Measurements from ENCODE around the gene KIR3DL2. TPM values are rescaled to one million over a fixed set of nuclear protein-coding genes. Genes with fewer than 3 reads are reported as not detected.
"Not testable (repeated sequence)": the region's sequence is repeated elsewhere in the genome, so short reads cannot be mapped to it uniquely, and the experiment has no call there.

Gene KIR3DL2
- polyA plus RNA-seq, result 10 to 100 TPM; 36.1 to 61.1 (median 44.1) TPM

DNA sequence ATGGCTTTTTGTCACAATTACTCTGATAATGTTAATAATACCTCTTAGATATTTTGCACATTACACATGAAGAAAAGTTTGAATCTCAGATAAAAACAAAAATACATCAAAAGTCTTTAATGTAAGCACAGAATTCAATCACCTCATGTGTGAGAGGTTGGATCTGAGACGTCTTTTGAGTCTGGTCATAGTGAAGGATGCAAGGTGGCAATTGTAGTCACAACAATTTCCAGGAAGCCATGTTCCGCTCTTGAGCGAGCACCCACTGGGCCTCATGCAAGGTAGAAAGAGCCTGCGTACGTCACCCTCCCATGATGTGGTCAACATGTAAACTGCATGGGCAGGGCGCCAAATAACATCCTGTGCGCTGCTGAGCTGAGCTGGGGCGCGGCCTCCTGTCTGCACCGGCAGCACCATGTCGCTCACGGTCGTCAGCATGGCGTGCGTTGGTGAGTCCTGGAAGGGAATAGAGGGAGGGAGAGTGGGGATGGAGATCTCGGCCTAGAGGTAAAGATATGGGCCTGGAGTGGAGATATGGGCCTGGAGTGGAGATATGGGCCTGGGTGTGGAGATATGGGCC is at the start of gene KIR3DL2:
Gene KIR3DL2 (plus strand): TSS at position 383 of the 580 bp plus-strand sequence. CDS start 33 bp downstream, at position 416.
- H3K9me3 Mint-ChIP-seq; H3K27me3 Mint-ChIP-seq (ENCODE audit: low read depth in 3 of 3): not testable (repeated sequence)
- H3K4me1 Mint-ChIP-seq, result peaks cover 19% of the 10 kb centered on the region in 2 donors
- DNase-seq, result peak; percentile 55 to 58 (median 56)
- H3K36me3 Mint-ChIP-seq, result peaks cover 0 to 17% (median 12%) of the 10 kb centered on the region in 3 donors
- peak within 1 kb of the TSS; percentile 69 to 98 (median 92) for H3K27ac Mint-ChIP-seq
- peak within 1 kb of the TSS; percentile 68 to 82 (median 77) for H3K4me3 Mint-ChIP-seq

DNA sequence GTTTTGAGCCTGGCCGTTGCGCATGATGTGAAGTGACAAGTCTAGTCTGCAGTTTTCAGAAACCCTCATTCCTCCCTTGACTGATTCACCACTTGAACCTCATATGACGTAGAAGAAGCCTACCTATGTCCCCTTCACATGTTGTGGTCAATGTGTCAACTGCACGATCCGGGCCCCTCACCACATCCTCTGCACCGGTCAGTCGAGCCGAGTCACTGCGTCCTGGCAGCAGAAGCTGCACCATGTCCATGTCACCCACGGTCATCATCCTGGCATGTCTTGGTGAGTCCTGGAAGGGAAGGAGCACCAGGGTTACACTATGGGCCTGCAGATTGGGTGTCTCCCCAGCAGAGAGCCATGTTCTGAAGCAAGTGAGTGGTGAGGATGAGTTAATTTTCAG is 46.8 kb upstream of the KIR3DL2 start, which contains the start of gene KIR2DL4:
Gene KIR2DL4 (plus strand): TSS at position 201 of the 400 bp plus-strand sequence. CDS start 42 bp downstream, at position 243.
- DNase-seq, result peak; percentile 92 to 94 (median 93)
- Mint-ChIP-seq H3K27me3 (ENCODE audit: low read depth in 3 of 3) (peaks cover 23 to 31% (median 24%) of the 10 kb centered on the region in 3 donors), H3K4me3 (peak within 1 kb of the TSS; percentile 73 to 83 (median 76)), H3K4me1 (peaks cover 55 to 57% of the 10 kb centered on the region in 2 donors), H3K27ac (peak within 1 kb of the TSS; percentile 88 to 98 (median 96)), H3K9me3 (peaks cover 0 to 3% (median 0%) of the 10 kb centered on the region in 6 donors), H3K36me3 (peaks cover 0 to 1% (median 0%) of the 10 kb centered on the region in 3 donors)

GRCh38 chr19:54804101-54804500 is 46.1 kb upstream of the KIR3DL2 start:
- peaks cover 21 to 31% (median 26%) of the 10 kb centered on the region in 3 donors for H3K27me3 Mint-ChIP-seq (ENCODE audit: low read depth in 3 of 3)
- peaks cover 0 to 3% (median 0%) of the 10 kb centered on the region in 3 donors for H3K36me3 Mint-ChIP-seq
- DNase-seq, result peak; percentile 84 to 86 (median 86)
- peak overlapping the region; percentile 73 to 83 (median 76) for H3K4me3 Mint-ChIP-seq
- H3K4me1 Mint-ChIP-seq, result peaks cover 55 to 57% of the 10 kb centered on the region in 2 donors
- peak overlapping the region; percentile 88 to 98 (median 96) for H3K27ac Mint-ChIP-seq
- H3K9me3 Mint-ChIP-seq, result peaks cover 0 to 3% (median 0%) of the 10 kb centered on the region in 6 donors

- H3K4me3 Mint-ChIP-seq, result peak overlapping the region; percentile 26 to 83 (median 76)
- peak overlapping the region; percentile 88 to 98 (median 96) for H3K27ac Mint-ChIP-seq
- H3K9me3 Mint-ChIP-seq, result peaks cover 0 to 3% (median 0%) of the 10 kb centered on the region in 6 donors
- DNase-seq, result no peak
- peaks cover 22 to 31% (median 26%) of the 10 kb centered on the region in 3 donors for H3K27me3 Mint-ChIP-seq (ENCODE audit: low read depth in 3 of 3)
- H3K4me1 Mint-ChIP-seq, result peaks cover 55 to 56% of the 10 kb centered on the region in 2 donors
- peaks cover 0 to 5% (median 2%) of the 10 kb centered on the region in 3 donors for H3K36me3 Mint-ChIP-seq
Measured at GRCh38 chr19:54804571-54804970, 45.7 kb upstream of the KIR3DL2 start.

- Mint-ChIP-seq H3K27me3 (ENCODE audit: low read depth in 3 of 3) (peaks cover 23 to 34% (median 26%) of the 10 kb centered on the region in 3 donors), H3K9me3 (peaks cover 0 to 3% (median 0%) of the 10 kb centered on the region in 6 donors)
Measured at GRCh38 chr19:54805665-54806515, 44.4 kb upstream of the KIR3DL2 start.

GRCh38 chr19:54806516-54806838 is 43.8 kb upstream of the KIR3DL2 start:
- peaks cover 49% of the 10 kb centered on the region in 2 donors for H3K4me1 Mint-ChIP-seq
- no peak overlapping the region for H3K4me3 Mint-ChIP-seq
- H3K9me3 Mint-ChIP-seq, result peaks cover 0 to 3% (median 0%) of the 10 kb centered on the region in 6 donors
- DNase-seq, result no peak
- peaks cover 0 to 13% (median 4%) of the 10 kb centered on the region in 3 donors for H3K36me3 Mint-ChIP-seq
- H3K27me3 Mint-ChIP-seq (ENCODE audit: low read depth in 3 of 3), result peaks cover 23 to 30% (median 28%) of the 10 kb centered on the region in 3 donors
- peak overlapping the region in 5 of 6 donors; percentile 92 to 98 (median 97) for H3K27ac Mint-ChIP-seq

More at GRCh38 chr19:54805665-54806515, 44.4 kb upstream of the KIR3DL2 start:
- Mint-ChIP-seq H3K36me3 (peaks cover 0 to 13% (median 4%) of the 10 kb centered on the region in 3 donors), H3K4me1 (peaks cover 55% of the 10 kb centered on the region in 2 donors), H3K27ac (peak overlapping the region; percentile 88 to 98 (median 96)), H3K4me3 (peak overlapping the region in 3 of 5 donors; percentile 22 to 47 (median 25))
- no peak for DNase-seq

DNA sequence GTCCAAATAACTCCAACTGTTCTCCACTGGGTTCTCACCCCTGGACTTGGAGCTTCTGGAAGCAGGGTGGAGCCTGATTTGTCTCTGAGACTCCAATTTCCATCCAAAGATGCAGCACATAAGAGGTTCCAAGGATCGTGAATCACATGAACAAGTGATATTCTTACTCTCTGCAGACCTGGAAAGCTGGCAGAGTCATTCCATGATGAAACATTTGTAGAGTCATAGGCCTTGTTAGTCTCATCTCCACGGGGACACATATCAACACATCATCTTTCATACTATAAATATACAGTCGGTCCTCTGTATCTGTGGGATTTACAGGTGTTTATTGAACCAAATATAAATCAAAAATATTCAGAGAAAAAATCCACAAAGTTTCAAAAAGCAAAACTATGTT is 35.7 kb upstream of the KIR3DL2 start:
- H3K4me1 Mint-ChIP-seq, result peaks cover 40 to 41% of the 10 kb centered on the region in 2 donors
- not testable (repeated sequence) for DNase-seq, H3K4me3 Mint-ChIP-seq, H3K9me3 Mint-ChIP-seq
- H3K36me3 Mint-ChIP-seq, result peaks cover 0 to 16% (median 9%) of the 10 kb centered on the region in 3 donors
- peak overlapping the region in 4 of 6 donors; percentile 47 to 80 (median 60) for H3K27ac Mint-ChIP-seq
- H3K27me3 Mint-ChIP-seq (ENCODE audit: low read depth in 3 of 3), result peaks cover 7 to 19% (median 16%) of the 10 kb centered on the region in 3 donors

- H3K9me3 Mint-ChIP-seq, result not testable (repeated sequence)
- peaks cover 8 to 18% (median 13%) of the 10 kb centered on the region in 3 donors for H3K27me3 Mint-ChIP-seq (ENCODE audit: low read depth in 3 of 3)
- peak; percentile 53 to 75 (median 58) for DNase-seq
- H3K4me1 Mint-ChIP-seq, result peaks cover 45 to 55% of the 10 kb centered on the region in 2 donors
- H3K36me3 Mint-ChIP-seq, result peaks cover 6 to 13% (median 11%) of the 10 kb centered on the region in 3 donors
- H3K4me3 Mint-ChIP-seq, result peak within 1 kb of the TSS; percentile 87 to 100 (median 92)
- peak within 1 kb of the TSS; percentile 94 to 100 (median 100) for H3K27ac Mint-ChIP-seq
Measured at GRCh38 chr19:54816251-54816650, 34.0 kb upstream of the KIR3DL2 start, which contains the start of gene KIR3DL1. TSS of gene KIR3DL1 (plus strand) at chr19:54816468.

DNA sequence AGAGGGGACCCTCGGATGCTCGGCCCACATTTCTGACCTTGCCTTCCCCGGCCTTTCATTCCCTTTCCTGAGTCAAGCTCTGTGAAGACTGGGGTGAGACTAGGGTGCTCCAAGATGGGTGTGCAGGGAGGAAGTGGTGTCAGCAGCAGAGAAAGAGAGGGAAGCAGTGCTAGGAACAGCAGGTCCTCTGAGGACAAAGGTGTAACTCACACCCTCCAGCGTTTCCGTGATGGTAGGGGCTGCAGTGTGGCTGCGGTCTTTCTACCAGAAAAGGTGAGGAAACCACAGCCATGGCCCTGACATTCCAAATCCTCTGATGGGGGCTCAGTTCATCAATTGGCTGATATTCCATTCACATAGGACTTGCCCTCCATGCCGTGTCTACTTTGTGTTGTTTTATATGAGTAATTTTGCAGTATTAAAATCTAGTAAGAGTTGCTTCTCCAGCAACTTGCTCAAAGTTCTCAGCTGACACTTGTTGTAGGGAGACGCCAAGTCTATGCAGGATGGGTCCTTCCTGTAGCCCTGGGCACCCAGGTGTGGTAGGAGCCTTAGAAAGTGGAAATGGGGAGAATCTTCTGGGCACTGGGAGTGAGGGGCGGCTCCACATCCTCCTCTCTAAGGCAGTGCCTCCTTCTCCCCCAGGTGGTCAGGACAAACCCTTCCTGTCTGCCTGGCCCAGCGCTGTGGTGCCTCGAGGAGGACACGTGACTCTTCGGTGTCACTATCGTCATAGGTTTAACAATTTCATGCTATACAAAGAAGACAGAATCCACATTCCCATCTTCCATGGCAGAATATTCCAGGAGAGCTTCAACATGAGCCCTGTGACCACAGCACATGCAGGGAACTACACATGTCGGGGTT is 32.3 kb upstream of the KIR3DL2 start:
- Mint-ChIP-seq H3K4me3 (peak overlapping the region; percentile 87 to 100 (median 92)), H3K9me3 (no peaks in the 10 kb centered on the region), H3K27me3 (ENCODE audit: low read depth in 3 of 3) (peaks cover 8 to 18% (median 13%) of the 10 kb centered on the region in 3 donors), H3K4me1 (peaks cover 45 to 57% of the 10 kb centered on the region in 2 donors), H3K36me3 (peaks cover 7 to 10% (median 7%) of the 10 kb centered on the region in 3 donors), H3K27ac (peak overlapping the region; percentile 94 to 100 (median 100))
- peak; percentile 58 to 70 (median 67) for DNase-seq

DNA sequence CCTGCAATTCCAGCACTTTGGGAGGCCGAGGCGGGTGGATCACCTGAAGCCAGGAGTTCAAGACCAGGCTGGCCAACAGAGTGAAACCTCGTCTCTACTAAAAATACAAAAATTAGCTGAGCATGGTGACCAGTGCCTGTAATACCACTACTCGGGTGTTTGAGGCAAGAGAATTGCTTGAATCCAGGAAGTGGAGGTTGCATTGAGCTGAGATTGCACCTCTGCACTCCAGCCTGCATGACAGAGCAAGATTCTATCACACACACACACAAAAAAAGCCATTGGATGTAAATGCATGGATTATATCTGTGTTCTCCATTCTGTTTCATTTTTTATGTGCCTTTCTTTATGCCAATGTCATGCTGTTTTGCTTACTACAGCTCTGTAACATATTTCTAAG is 25.8 kb upstream of the KIR3DL2 start:
- H3K36me3 Mint-ChIP-seq; H3K27ac Mint-ChIP-seq; H3K27me3 Mint-ChIP-seq (ENCODE audit: low read depth in 3 of 3); H3K4me3 Mint-ChIP-seq; H3K9me3 Mint-ChIP-seq; DNase-seq: not testable (repeated sequence)
- peaks cover 14 to 25% of the 10 kb centered on the region in 2 donors for H3K4me1 Mint-ChIP-seq

GRCh38 chr19:54825326-54825725 is 24.9 kb upstream of the KIR3DL2 start:
- H3K36me3 Mint-ChIP-seq; H3K27me3 Mint-ChIP-seq (ENCODE audit: low read depth in 3 of 3); H3K9me3 Mint-ChIP-seq; DNase-seq; H3K4me3 Mint-ChIP-seq: not testable (repeated sequence)
- H3K27ac Mint-ChIP-seq, result peak overlapping the region in 1 of 6 donors; percentile 20
- peaks cover 9 to 16% of the 10 kb centered on the region in 2 donors for H3K4me1 Mint-ChIP-seq

GRCh38 chr19:54828064-54828463 is 22.2 kb upstream of the KIR3DL2 start:
- H3K4me1 Mint-ChIP-seq, result peaks cover 17 to 21% of the 10 kb centered on the region in 2 donors
- not testable (repeated sequence) for H3K9me3 Mint-ChIP-seq; H3K4me3 Mint-ChIP-seq; DNase-seq; H3K27me3 Mint-ChIP-seq (ENCODE audit: low read depth in 3 of 3); H3K36me3 Mint-ChIP-seq
- H3K27ac Mint-ChIP-seq, result peak overlapping the region in 2 of 6 donors; percentile 14 to 27

All from immature natural killer cell (primary cell).